Activated naive CD4-positive, alpha-beta T cell treated with anti-CD3 and anti-CD28 coated beads, Interleukin-2, amount 50 U/mL, for 16 hours (primary cell): ENCODE data around the gene NPEPPS.

ENCODE experiments used
- DNase-seq: peaks from one replicate; pipeline ENCODE4 v3.0.0-alpha.2; 2020

NPEPPS gene

DNA sequence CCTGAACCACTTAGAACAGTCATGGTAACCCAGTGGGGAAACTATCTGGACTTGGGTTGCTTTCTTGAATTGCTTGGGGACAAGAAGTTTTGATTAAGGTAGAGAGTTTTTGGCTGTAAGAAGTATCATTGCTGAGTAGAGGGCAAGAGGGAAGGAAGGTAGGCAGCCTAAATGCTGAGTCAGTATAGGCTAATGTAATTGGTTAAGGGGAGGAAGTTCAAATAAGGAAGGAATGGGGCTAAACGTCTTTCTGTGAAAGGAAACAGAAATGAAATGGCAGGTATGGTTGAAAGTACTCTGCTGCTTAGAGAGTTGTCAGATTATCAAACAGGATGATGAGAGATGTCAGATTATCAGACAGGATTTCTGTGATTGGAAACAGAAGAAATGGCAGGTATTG is 139.2 kb downstream of the NPEPPS start:
- DNase-seq: no peak
